Coronary artery (tissue), 2 donors: ENCODE measurements around the gene SERGEF.

Experiments used
- DNase-seq: peaks from one replicate; pipeline ENCODE4 v3.0.0-alpha.2; 2017; ENCODE audit warnings: low spot score
- H3K27ac ChIP-seq, 2 donors: fragments of 200-600 bp; sonication (generic); one replicate each; pipeline ENCODE4 v1.5.1; 2016 to 2019
- H3K4me3 ChIP-seq: fragments of 200-600 bp; sonication (generic); 2 replicates; pipeline ENCODE4 v1.5.1; 2016; ENCODE audit warnings: mild to moderate bottlenecking, moderate library complexity
- CTCF ChIP-seq: fragments of 200-600 bp; sonication (generic); IDR thresholded peaks from one replicate; pipeline ENCODE4 v1.5.1; 2019; ENCODE audit warnings: antibody characterized with exemption

SERGEF gene

GRCh38 chr11:17986711-17987220 is 26.1 kb downstream of the SERGEF start:
- Histone ChIP-seq H3K4me3 (no peak overlapping the region), H3K27ac (peak overlapping the region; percentile 57 to 69)
- no peak for DNase-seq
- TF ChIP-seq CTCF: no peak

- H3K4me3 ChIP-seq: no peak overlapping the region
- no peak for DNase-seq
- peak overlapping the region; percentile 57 to 69 for H3K27ac ChIP-seq
- no peak for TF ChIP-seq CTCF
Observed at GRCh38 chr11:17986007-17986710, 26.7 kb downstream of the SERGEF start.

- DNase-seq: no peak
- H3K4me3 ChIP-seq: no peak overlapping the region
Observed at GRCh38 chr11:17985517-17985916, 27.3 kb downstream of the SERGEF start.

GRCh38 chr11:17983569-17983968 is 29.3 kb downstream of the SERGEF start:
- no peak overlapping the region for H3K27ac ChIP-seq
- DNase-seq: no peak
- TF ChIP-seq CTCF: no peak
- H3K4me3 ChIP-seq: no peak overlapping the region

More at GRCh38 chr11:17985517-17985916, 27.3 kb downstream of the SERGEF start:
- TF ChIP-seq CTCF: no peak
- peak overlapping the region; percentile 57 to 69 for H3K27ac ChIP-seq

GRCh38 chr11:17979770-17980371 is 33.0 kb downstream of the SERGEF start:
- H3K27ac ChIP-seq: no peak overlapping the region
- no peak overlapping the region for H3K4me3 ChIP-seq
- TF ChIP-seq CTCF: peak; percentile 87
- DNase-seq: no peak

GRCh38 chr11:17978553-17979287 is 34.1 kb downstream of the SERGEF start:
- TF ChIP-seq CTCF: peak; percentile 26
- no peak for DNase-seq
- no peak overlapping the region for H3K4me3 ChIP-seq
- no peak overlapping the region for H3K27ac ChIP-seq
